ENCODE data around the gene VSIG10L.

VSIG10L gene

GRCh38 chr19:51293571-51294210 lies 48.2 kb downstream of the VSIG10L start:
- DNase-seq, result no peak
- H3K9me3 Mint-ChIP-seq, result no peaks in the 10 kb centered on the region
- H3K27me3 Mint-ChIP-seq, result peaks cover 16% of the 10 kb centered on the region
- H3K4me1 Mint-ChIP-seq (ENCODE audit: low read depth), result no peaks in the 10 kb centered on the region
- no peak overlapping the region for H3K4me3 Mint-ChIP-seq
- no peak overlapping the region for H3K27ac Mint-ChIP-seq
- no peaks in the 10 kb centered on the region for H3K36me3 Mint-ChIP-seq (ENCODE audit: low read depth)

- Mint-ChIP-seq H3K4me3 (no peak overlapping the region), H3K4me1 (ENCODE audit: low read depth) (no peaks in the 10 kb centered on the region), H3K9me3 (no peaks in the 10 kb centered on the region), H3K27me3 (peaks cover 16% of the 10 kb centered on the region), H3K36me3 (ENCODE audit: low read depth) (no peaks in the 10 kb centered on the region), H3K27ac (no peak overlapping the region)
- DNase-seq, result no peak
Measured at GRCh38 chr19:51292971-51293370, 49.0 kb downstream of the VSIG10L start.

- H3K4me3 Mint-ChIP-seq, result no peak overlapping the region
- no peaks in the 10 kb centered on the region for H3K36me3 Mint-ChIP-seq (ENCODE audit: low read depth)
- no peaks in the 10 kb centered on the region for H3K4me1 Mint-ChIP-seq (ENCODE audit: low read depth)
- DNase-seq, result no peak
- H3K27ac Mint-ChIP-seq, result no peak overlapping the region
- H3K27me3 Mint-ChIP-seq, result peaks cover 11% of the 10 kb centered on the region
- H3K9me3 Mint-ChIP-seq, result no peaks in the 10 kb centered on the region
Measured at GRCh38 chr19:51289635-51290034, 52.3 kb downstream of the VSIG10L start.

GRCh38 chr19:51285682-51286081 lies 56.3 kb downstream of the VSIG10L start:
- DNase-seq, result no peak
- H3K36me3 Mint-ChIP-seq (ENCODE audit: low read depth), result no peaks in the 10 kb centered on the region
- H3K4me1 Mint-ChIP-seq (ENCODE audit: low read depth), result no peaks in the 10 kb centered on the region
- peaks cover 5% of the 10 kb centered on the region for H3K9me3 Mint-ChIP-seq
- no peak overlapping the region for H3K4me3 Mint-ChIP-seq
- peaks cover 17% of the 10 kb centered on the region for H3K27me3 Mint-ChIP-seq
- no peak overlapping the region for H3K27ac Mint-ChIP-seq

GRCh38 chr19:51282335-51282734 lies 59.6 kb downstream of the VSIG10L start:
- H3K4me1 Mint-ChIP-seq (ENCODE audit: low read depth), result no peaks in the 10 kb centered on the region
- no peaks in the 10 kb centered on the region for H3K36me3 Mint-ChIP-seq (ENCODE audit: low read depth)
- no peak overlapping the region for H3K4me3 Mint-ChIP-seq
- H3K27ac Mint-ChIP-seq, result no peak overlapping the region
- no peak for DNase-seq
- H3K27me3 Mint-ChIP-seq, result peaks cover 35% of the 10 kb centered on the region
- H3K9me3 Mint-ChIP-seq, result peaks cover 5% of the 10 kb centered on the region

All from activated T-cell treated with anti-CD3 and anti-CD28 coated beads, Interleukin-2, amount 50 U/mL, for 24 hours (primary cell).